SK-N-SH treated with all-trans-retinoic acid at 6 μM for 48 hours (cell line): ENCODE results near the gene MAP3K20.

Experiments used
- ATAC-seq: fragments of 200-7000 bp; cut with Tn5 transposase; 3 replicates; pipeline ENCODE4 v1.9.1; 2020; ENCODE audit warnings: mild to moderate bottlenecking, moderate library complexity
- ARNTL ChIP-seq: fragments of 450-650 bp; formaldehyde crosslinking; IDR thresholded peaks from 2 replicates; pipeline ENCODE4 v1.5.0; 2020; ENCODE audit warnings: low read depth, mild to moderate bottlenecking, moderate library complexity, borderline replicate concordance
- BACH2 ChIP-seq: fragments of 250-450 bp; sonication (Bioruptor Pico); IDR thresholded peaks from 2 replicates; pipeline ENCODE4 v1.9.0; 2021; ENCODE audit warnings: mild to moderate bottlenecking, borderline replicate concordance
- CSDC2 ChIP-seq: fragments of 250-450 bp; sonication (Bioruptor Pico); IDR thresholded peaks from 2 replicates; pipeline ENCODE4 v1.5.0; 2020; ENCODE audit warnings: mild to moderate bottlenecking, moderate library complexity
- ESRRG ChIP-seq: fragments of 250-450 bp; sonication (Bioruptor Pico); IDR thresholded peaks from 2 replicates; pipeline ENCODE4 v1.6.1; 2021; ENCODE audit warnings: mild to moderate bottlenecking
- GLIS3 ChIP-seq: fragments of 250-450 bp; sonication (Bioruptor Pico); IDR thresholded peaks from 2 replicates; pipeline ENCODE4 v1.5.0; 2020; ENCODE audit warnings: mild to moderate bottlenecking, moderate library complexity
- ISL1 ChIP-seq: fragments of 250-450 bp; sonication (Bioruptor Pico); IDR thresholded peaks from 2 replicates; pipeline ENCODE4 v2.1.2; 2022; ENCODE audit warnings: mild to moderate bottlenecking, moderate library complexity
- OSR1 ChIP-seq: fragments of 250-450 bp; sonication (Bioruptor Pico); IDR thresholded peaks from 2 replicates; pipeline ENCODE4 v1.8.0; 2022; ENCODE audit warnings: moderate library complexity, mild to moderate bottlenecking, inconsistent platforms
- POU6F1 ChIP-seq: fragments of 250-450 bp; sonication (Bioruptor Pico); IDR thresholded peaks from 2 replicates; pipeline ENCODE4 v1.8.0; 2021; ENCODE audit warnings: low read depth, mild to moderate bottlenecking, moderate library complexity, borderline replicate concordance
- PPARA ChIP-seq: fragments of 250-450 bp; sonication (Bioruptor Pico); IDR thresholded peaks from 2 replicates; pipeline ENCODE4 v1.5.0; 2020; ENCODE audit warnings: mild to moderate bottlenecking, borderline replicate concordance
- RARB ChIP-seq: fragments of 250-450 bp; sonication (Bioruptor Pico); IDR thresholded peaks from 2 replicates; pipeline ENCODE4 v1.8.0; 2021; ENCODE audit warnings: mild to moderate bottlenecking, moderate library complexity
- SNAI2 ChIP-seq: fragments of 250-450 bp; sonication (Bioruptor Pico); IDR thresholded peaks from 2 replicates; pipeline ENCODE4 v1.5.0; 2020; ENCODE audit warnings: mild to moderate bottlenecking, moderate library complexity
- TCF4 ChIP-seq: fragments of 250-450 bp; sonication (Bioruptor Pico); IDR thresholded peaks from 2 replicates; pipeline ENCODE4 v1.8.0; 2021; ENCODE audit warnings: mild to moderate bottlenecking, moderate library complexity, borderline replicate concordance
- TOX ChIP-seq: fragments of 250-450 bp; sonication (Bioruptor Pico); IDR thresholded peaks from 2 replicates; pipeline ENCODE4 v1.8.0; 2021; ENCODE audit warnings: mild to moderate bottlenecking, moderate library complexity, borderline replicate concordance
- ZFP3 ChIP-seq: fragments of 250-450 bp; sonication (Bioruptor Pico); IDR thresholded peaks from 2 replicates; pipeline ENCODE4 v1.5.0; 2020; ENCODE audit warnings: mild to moderate bottlenecking, moderate library complexity
- ZFP30 ChIP-seq: fragments of 450-650 bp; formaldehyde crosslinking; IDR thresholded peaks from 2 replicates; pipeline ENCODE4 v1.5.0; 2022; ENCODE audit warnings: mild to moderate bottlenecking, moderate library complexity
- ZNF565 ChIP-seq: fragments of 450-650 bp; formaldehyde crosslinking; conservative IDR thresholded peaks from 2 replicates; pipeline ENCODE4 v1.5.0; 2020; ENCODE audit warnings: low read depth, mild to moderate bottlenecking, moderate library complexity
- ZNF70 ChIP-seq: fragments of 450-650 bp; formaldehyde crosslinking; IDR thresholded peaks from 2 replicates; pipeline ENCODE4 v1.5.0; 2020; ENCODE audit warnings: mild to moderate bottlenecking, moderate library complexity
- ZNF8 ChIP-seq: fragments of 450-650 bp; formaldehyde crosslinking; IDR thresholded peaks from 2 replicates; pipeline ENCODE4 v1.5.0; 2020; ENCODE audit warnings: mild to moderate bottlenecking, moderate library complexity
- TF ChIP-seq, protein P1 (sequence below): fragments of 250-450 bp; sonication (Bioruptor Pico); IDR thresholded peaks from 2 replicates; pipeline ENCODE4 v1.5.1; 2020; ENCODE audit warnings: low read depth, mild to moderate bottlenecking, moderate library complexity
- TF ChIP-seq, protein P2 (sequence below): fragments of 250-450 bp; sonication (Bioruptor Pico); IDR thresholded peaks from 2 replicates; pipeline ENCODE4 v1.5.1; 2021; ENCODE audit warnings: mild to moderate bottlenecking, moderate library complexity
- TF ChIP-seq, protein P3 (sequence below): fragments of 250-450 bp; sonication (Bioruptor Pico); IDR thresholded peaks from 2 replicates; pipeline ENCODE4 v1.5.0; 2020; ENCODE audit warnings: mild to moderate bottlenecking, moderate library complexity

MAP3K20 gene

GRCh38 chr2:173221937-173222594, 146.4 kb downstream of the MAP3K20 start (continued):
- TF ChIP-seq, protein P1, sequence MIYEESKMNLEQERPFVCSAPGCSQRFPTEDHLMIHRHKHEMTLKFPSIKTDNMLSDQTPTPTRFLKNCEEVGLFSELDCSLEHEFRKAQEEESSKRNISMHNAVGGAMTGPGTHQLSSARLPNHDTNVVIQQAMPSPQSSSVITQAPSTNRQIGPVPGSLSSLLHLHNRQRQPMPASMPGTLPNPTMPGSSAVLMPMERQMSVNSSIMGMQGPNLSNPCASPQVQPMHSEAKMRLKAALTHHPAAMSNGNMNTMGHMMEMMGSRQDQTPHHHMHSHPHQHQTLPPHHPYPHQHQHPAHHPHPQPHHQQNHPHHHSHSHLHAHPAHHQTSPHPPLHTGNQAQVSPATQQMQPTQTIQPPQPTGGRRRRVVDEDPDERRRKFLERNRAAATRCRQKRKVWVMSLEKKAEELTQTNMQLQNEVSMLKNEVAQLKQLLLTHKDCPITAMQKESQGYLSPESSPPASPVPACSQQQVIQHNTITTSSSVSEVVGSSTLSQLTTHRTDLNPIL (CRISPR knock-in tag) = no peak
- TF ChIP-seq OSR1 (CRISPR knock-in tag) = no peak
- TF ChIP-seq, all 23 proteins: peak for 0

GRCh38 chr2:173223871-173224270, 148.2 kb downstream of the MAP3K20 start:
- TF ChIP-seq, protein P2, sequence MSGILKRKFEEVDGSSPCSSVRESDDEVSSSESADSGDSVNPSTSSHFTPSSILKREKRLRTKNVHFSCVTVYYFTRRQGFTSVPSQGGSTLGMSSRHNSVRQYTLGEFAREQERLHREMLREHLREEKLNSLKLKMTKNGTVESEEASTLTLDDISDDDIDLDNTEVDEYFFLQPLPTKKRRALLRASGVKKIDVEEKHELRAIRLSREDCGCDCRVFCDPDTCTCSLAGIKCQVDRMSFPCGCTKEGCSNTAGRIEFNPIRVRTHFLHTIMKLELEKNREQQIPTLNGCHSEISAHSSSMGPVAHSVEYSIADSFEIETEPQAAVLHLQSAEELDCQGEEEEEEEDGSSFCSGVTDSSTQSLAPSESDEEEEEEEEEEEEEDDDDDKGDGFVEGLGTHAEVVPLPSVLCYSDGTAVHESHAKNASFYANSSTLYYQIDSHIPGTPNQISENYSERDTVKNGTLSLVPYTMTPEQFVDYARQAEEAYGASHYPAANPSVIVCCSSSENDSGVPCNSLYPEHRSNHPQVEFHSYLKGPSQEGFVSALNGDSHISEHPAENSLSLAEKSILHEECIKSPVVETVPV (CRISPR knock-in tag) = no peak
- TF ChIP-seq ZNF565 (CRISPR knock-in tag) (no peak), ZNF70 (no peak), PPARA (CRISPR knock-in tag) (no peak), TOX (no peak), ESRRG (no peak), ZFP30 (CRISPR knock-in tag) (no peak), OSR1 (CRISPR knock-in tag) (no peak), RARB (CRISPR knock-in tag) (no peak), POU6F1 (CRISPR knock-in tag) (no peak), ISL1 (CRISPR knock-in tag) (no peak), GLIS3 (CRISPR knock-in tag) (no peak), ARNTL (CRISPR knock-in tag) (no peak)
- TF ChIP-seq, protein P1 (CRISPR knock-in tag) = no peak
- TF ChIP-seq, protein P3, sequence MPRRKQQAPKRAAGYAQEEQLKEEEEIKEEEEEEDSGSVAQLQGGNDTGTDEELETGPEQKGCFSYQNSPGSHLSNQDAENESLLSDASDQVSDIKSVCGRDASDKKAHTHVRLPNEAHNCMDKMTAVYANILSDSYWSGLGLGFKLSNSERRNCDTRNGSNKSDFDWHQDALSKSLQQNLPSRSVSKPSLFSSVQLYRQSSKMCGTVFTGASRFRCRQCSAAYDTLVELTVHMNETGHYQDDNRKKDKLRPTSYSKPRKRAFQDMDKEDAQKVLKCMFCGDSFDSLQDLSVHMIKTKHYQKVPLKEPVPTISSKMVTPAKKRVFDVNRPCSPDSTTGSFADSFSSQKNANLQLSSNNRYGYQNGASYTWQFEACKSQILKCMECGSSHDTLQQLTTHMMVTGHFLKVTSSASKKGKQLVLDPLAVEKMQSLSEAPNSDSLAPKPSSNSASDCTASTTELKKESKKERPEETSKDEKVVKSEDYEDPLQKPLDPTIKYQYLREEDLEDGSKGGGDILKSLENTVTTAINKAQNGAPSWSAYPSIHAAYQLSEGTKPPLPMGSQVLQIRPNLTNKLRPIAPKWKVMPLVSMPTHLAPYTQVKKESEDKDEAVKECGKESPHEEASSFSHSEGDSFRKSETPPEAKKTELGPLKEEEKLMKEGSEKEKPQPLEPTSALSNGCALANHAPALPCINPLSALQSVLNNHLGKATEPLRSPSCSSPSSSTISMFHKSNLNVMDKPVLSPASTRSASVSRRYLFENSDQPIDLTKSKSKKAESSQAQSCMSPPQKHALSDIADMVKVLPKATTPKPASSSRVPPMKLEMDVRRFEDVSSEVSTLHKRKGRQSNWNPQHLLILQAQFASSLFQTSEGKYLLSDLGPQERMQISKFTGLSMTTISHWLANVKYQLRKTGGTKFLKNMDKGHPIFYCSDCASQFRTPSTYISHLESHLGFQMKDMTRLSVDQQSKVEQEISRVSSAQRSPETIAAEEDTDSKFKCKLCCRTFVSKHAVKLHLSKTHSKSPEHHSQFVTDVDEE (CRISPR knock-in tag) = no peak
- no peak for ATAC-seq

GRCh38 chr2:173226899-173227698, 151.5 kb downstream of the MAP3K20 start:
- TF ChIP-seq, protein P2 (CRISPR knock-in tag) = no peak
- TF ChIP-seq TCF4 (CRISPR knock-in tag) (no peak), ZFP3 (CRISPR knock-in tag) (no peak), BACH2 (no peak), SNAI2 (no peak), POU6F1 (CRISPR knock-in tag) (no peak), CSDC2 (CRISPR knock-in tag) (no peak), OSR1 (CRISPR knock-in tag) (no peak), GLIS3 (CRISPR knock-in tag) (no peak), TOX (no peak), ARNTL (CRISPR knock-in tag) (no peak), ZNF8 (CRISPR knock-in tag) (no peak), ZFP30 (CRISPR knock-in tag) (no peak)
- ATAC-seq = no peak
